ENCODE measurements around the gene SHISA2. TPM values are rescaled to one million over a fixed set of nuclear protein-coding genes. Genes with fewer than 3 reads are reported as not detected.

SHISA2 gene
- total RNA-seq, 1 experiment from 2014 or later: 8.1 TPM

GRCh38 chr13:26015271-26016125, 36.3 kb downstream of the SHISA2 start:
- Histone ChIP-seq H3T11ph (ENCODE audit: low read length) (no peak overlapping the region), H2BK12ac (ENCODE audit: insufficient read length, low read depth, low read length) (no peak overlapping the region), H3K56ac (ENCODE audit: insufficient read length, low read depth, low read length) (no peak overlapping the region), H3K79me2 (ENCODE audit: insufficient read depth, low read length) (no peaks in the 10 kb centered on the region), H2BK15ac (ENCODE audit: low read depth, low read length) (no peak overlapping the region), H3K79me1 (ENCODE audit: insufficient read depth, low read depth, low read length, poor library complexity, severe bottlenecking) (no peaks in the 10 kb centered on the region), H2AFZ (ENCODE audit: low read length) (no peak overlapping the region), H3K9me3 (ENCODE audit: control insufficient read depth, low read depth, low read length) (no peaks in the 10 kb centered on the region), H2BK5ac (ENCODE audit: insufficient read length, low read length) (no peak overlapping the region), H3K4ac (ENCODE audit: low read depth, low read length) (no peak overlapping the region), H2BK20ac (ENCODE audit: low read depth, low read length, poor library complexity, severe bottlenecking) (no peak overlapping the region), H3K27ac (ENCODE audit: insufficient read length, low read depth, low read length) (no peak overlapping the region), H4K91ac (ENCODE audit: insufficient read length, low read depth, low read length) (no peak overlapping the region), H3K14ac (ENCODE audit: insufficient read depth, low read length) (no peak overlapping the region), H4K5ac (ENCODE audit: insufficient read length, low read depth, low read length) (no peak overlapping the region), H4K20me1 (ENCODE audit: control insufficient read depth, insufficient read depth, insufficient read length) (no peaks in the 10 kb centered on the region), H3K9ac (ENCODE audit: extremely low read depth, insufficient read length, low read length) (no peak overlapping the region), H4K8ac (replicated peaks; ENCODE audit: insufficient read length, low read depth, low read length) (no peak overlapping the region), H3K23ac (ENCODE audit: insufficient read length, low read depth, low read length) (no peak overlapping the region), H3K4me2 (ENCODE audit: insufficient read depth, insufficient read length, low read length) (no peak overlapping the region), H3K23me2 (ENCODE audit: insufficient read length, low read depth, low read length, poor library complexity, severe bottlenecking) (no peaks in the 10 kb centered on the region), H2AK5ac (ENCODE audit: insufficient read length, low read length) (no peak overlapping the region), H3K27me3 (ENCODE audit: insufficient read depth, low read length) (no peaks in the 10 kb centered on the region), H3K18ac (ENCODE audit: insufficient read length, low read depth, low read length) (no peak overlapping the region), H3K4me1 (ENCODE audit: insufficient read depth, low read length) (no peaks in the 10 kb centered on the region), H2BK120ac (ENCODE audit: low read depth, low read length, poor library complexity, severe bottlenecking) (no peak overlapping the region)
- peaks cover 0 to 2% of the 10 kb centered on the region in 2 experiments; a peak in 1 of 5 replicates for H3K9me3 Mint-ChIP-seq
- no peak overlapping the region for H3K27ac Mint-ChIP-seq
- H3K36me3 Mint-ChIP-seq (ENCODE audit: insufficient read depth in 1 of 3, low read depth in 3 of 3): no peaks in the 10 kb centered on the region
- TF ChIP-seq CTCF (conservative IDR thresholded peaks at IDR 0.05): no peak
- H3K4me1 Mint-ChIP-seq: peaks cover 33 to 40% of the 10 kb centered on the region in 2 experiments
- no peak overlapping the region for H3K4me3 Mint-ChIP-seq
- H3K27me3 Mint-ChIP-seq (ENCODE audit: low read depth): peaks cover 9% of the 10 kb centered on the region
- no peak for DNase-seq
- WGBS (ENCODE audit: extremely low coverage, insufficient read length, low lambda C conversion rate): no CpG with 5 or more reads among the region's 10 CpGs
